ENCODE measurements around the gene LNX2.
"Not testable (repeated sequence)": the region's sequence is repeated elsewhere in the genome, so short reads cannot be mapped to it uniquely, and the experiment has no call there.

Gene LNX2

DNA sequence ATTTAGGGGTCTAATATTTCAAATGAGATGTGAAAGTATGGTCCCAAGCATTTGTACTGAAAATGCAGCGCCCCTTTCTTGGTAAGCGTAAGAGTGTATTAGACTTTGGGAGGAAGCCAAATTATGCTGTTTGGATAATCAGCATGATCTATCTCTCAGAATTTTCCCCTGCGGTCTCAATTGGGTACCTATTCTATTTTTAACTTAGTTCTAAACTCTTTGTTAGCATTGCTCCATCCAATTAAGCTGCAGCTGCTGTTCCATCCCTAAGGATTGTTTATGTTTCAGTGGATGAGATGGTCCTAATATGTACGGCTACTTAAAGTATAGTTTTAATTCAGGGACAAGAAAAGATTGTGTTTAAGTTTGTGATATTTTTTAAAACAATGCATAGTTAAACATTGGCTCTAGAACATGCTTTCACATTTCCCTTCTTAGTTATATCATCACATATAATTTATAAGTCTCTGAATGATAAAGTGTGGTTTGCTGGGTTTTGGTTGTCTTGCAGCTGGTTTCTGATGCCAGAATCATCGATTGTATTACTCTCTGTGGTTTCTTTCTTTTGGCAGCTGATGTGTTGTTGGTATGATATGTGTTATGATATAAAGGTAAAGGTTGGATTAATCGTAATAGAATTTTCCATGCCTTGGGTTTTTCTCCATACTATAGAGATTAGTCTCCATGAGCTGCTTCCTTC is 16.4 kb upstream of the LNX2 start:
- no peak for DNase-seq

DNA sequence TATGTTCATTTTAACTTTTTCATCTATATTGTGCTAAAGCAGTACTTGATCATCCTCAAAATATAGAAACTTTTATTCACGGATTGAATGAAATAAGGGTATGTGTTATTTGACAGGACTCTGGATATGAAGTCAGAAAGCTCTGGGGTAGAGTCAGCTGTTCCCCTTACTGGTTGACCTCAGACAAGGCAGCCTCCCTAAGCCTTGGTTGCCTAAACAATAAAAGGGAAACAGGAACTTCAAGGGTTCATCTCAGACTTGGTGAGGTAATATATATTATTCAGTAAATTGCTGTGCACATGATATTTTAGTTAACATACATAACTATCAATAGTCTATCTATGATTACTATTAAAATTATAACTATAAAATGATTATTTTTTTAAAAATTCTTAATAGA is 14.9 kb upstream of the LNX2 start:
- no peak for DNase-seq

DNA sequence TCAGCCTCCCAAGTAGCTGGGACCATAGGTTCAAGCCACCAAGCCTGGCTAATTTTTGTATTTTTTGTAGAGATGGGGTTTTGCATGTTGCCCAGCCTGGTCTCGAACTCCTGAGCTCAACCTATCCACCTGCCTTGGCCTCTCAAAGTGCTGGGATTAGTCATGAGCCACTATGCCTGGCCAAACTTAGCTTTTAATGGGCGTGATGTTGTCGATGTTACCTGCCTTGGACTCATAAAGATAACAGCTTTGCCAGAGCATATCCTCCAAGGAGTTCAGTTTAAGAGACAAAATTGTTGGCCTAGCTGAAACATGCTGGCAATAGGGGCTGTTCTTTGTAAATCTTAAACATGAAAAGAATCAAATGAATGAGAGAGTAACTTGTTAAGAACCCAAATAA is 14.5 kb upstream of the LNX2 start:
- DNase-seq: no peak

DNA sequence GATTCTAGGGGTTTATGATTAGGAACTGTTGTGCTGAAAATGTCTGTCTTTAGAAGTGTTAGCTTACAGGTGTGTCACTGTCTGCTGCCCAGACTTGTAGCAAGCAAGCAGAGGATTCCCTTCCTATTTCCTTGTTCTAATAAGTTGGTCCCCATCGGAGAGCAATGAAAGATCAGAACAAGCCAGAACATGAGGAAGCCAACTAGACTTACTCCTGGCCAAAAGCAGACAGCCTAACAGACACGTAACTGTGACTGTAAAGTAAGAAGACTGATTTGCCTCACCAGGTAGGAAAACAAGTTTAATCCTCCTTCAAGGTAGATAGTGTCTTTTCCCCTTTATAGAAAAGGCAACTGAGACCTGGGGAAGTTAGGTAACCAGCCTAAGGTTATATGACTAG is 13.9 kb upstream of the LNX2 start:
- DNase-seq: peak in 1 of 2 experiments; percentile 15

DNA sequence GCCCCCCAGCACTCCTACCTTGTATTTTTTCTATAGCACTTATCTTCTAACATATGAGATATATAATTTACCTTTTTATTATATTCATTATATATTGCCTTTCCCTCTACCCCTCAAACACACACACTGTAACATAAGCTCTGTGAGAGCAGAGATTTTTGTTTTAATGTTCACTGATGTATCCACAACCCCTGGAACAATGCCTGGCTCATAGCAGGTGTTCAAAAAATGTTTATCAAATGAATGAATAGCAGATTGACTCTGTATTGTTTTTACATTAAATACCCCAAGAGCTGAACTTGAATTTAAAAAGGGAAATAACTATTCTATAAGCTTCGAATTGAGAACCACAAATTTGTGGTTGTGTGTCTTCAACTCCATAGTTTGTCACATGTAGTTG is 12.3 kb upstream of the LNX2 start:
- no peak for DNase-seq

DNA sequence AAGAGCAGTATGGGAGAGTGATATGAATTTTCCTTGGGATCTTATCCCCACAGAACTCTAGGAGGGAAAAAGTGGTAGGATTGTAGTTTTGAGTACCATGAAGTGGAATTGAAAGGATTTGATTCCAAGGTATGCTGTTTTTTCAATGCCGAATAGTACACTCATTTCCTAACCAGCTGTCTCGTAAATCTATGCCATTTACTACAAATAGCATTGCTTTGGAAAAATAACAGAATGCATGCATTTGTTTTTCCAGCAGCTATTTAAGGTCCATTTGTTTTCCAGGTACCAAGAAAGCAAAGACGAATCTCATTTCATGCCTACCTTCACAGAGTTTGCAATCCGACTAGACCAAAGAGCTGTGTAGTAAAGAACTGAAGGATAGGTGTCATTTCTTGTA is 11.9 kb upstream of the LNX2 start:
- no peak for DNase-seq

DNA sequence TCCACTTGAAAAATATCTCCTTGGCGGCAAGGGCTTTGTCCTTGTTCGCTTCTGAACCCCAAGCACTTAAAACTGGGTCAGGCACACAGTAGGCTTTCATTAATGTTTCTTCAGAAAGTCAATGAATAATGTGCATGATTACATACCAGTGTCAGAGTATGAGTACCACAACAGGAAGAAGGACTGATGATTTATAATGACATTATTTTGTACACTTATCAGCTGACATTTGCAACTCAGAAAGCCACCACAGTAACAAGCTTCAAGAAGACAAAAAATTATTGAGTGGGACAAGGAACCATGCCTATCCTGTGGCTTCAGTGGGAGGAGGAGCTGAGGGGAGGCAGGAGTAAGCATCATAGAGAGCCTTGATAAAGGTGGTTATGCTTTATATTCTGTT is 11.3 kb upstream of the LNX2 start:
- no peak for DNase-seq

DNA sequence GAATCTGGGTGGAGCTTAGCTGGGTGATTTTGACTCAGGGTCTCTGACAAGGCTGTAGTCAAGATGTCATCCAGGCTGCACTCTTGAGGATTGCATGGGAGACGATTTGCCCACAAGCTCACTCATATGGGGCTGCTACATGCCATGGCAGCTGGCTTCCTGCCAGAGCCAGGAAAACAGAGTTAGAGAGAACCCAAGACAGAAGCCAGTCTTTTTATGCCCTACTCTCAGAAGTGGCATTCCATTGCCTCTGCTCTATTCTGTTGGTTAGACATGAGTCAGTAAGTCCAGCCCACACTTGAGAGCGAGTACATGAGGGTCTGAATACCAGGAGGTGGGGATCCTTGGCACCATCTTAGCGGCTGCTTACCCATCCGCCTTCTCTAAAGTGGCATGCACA is 10.8 kb upstream of the LNX2 start:
- DNase-seq: peak in 1 of 2 experiments; percentile 62

DNA sequence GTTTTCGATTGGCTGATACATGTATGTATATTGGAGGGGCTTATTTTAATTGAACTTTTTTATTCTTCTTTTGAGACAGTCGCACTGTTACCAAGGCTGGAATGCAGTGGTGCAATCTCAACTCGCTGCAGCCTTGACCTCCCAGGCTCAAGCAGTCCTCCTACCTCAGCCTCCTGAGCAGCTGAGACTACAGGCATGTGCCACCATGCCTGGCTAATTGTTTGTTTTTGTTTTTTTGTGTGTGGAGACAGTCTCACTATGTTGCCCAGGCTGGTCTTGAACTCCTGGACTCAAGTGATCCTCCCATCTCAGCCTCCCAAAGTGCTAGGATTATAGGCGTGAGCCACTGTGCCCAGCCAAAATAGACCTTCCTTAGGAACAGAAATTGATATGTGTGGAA is 8.4 kb upstream of the LNX2 start:
- DNase-seq: not testable (repeated sequence)

DNA sequence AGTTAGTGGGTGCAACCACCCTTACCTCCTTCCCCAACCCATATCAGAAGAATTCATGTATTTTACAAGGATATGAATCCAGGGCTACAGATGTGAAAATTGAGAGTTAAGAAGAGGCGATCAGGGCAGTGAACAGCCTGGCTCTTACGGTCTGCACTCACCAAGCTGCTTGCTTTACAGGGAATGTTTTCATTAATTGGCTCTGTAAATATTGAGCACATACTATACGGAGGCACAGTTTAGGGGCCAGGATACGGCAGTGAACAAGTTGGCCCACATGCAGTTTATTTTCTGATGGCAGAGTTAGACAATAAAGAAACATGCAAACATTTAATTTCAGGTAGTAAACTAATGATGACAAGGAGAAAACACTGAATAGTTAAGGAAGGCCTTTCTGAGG is 7.8 kb upstream of the LNX2 start:
- no peak for DNase-seq

DNA sequence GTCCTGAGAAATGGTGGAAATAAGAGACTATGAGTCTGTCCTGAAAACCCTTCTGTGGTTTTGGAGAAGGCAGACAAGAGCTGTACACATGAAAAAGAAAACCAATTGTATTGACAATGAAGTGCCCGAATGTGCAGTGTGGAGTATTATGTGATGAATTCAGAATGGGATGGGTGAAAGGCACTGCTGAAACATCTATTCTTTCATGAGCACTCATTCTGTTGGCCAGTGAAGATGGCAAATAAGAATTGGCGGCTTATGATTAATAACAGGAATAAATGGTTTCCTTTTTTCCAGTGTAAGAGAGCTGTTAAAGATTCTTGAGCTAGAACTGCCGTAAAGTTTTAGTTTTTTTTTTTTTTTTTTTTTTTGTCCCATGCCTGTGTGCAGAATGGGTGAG is 7.1 kb upstream of the LNX2 start:
- no peak for DNase-seq

DNA sequence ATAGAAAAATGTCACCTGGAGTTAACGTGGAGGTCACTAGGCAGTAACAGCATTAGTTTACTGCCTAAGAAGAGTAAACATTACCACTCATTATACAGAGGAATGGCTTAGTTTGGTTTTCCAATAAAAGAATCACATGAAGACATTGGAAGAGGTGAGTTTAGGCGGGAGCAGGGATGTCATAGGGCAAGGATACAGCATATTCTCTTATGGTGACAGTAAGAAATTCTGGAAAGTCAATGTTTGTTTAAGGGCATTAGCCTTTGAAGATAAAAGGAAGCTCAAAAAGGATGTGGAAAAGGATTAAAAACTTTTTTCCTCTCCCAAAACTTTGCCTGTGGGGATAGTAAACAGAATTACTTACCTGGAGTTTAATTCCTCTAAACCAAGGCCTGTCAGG is 5.5 kb upstream of the LNX2 start:
- no peak for DNase-seq

DNA sequence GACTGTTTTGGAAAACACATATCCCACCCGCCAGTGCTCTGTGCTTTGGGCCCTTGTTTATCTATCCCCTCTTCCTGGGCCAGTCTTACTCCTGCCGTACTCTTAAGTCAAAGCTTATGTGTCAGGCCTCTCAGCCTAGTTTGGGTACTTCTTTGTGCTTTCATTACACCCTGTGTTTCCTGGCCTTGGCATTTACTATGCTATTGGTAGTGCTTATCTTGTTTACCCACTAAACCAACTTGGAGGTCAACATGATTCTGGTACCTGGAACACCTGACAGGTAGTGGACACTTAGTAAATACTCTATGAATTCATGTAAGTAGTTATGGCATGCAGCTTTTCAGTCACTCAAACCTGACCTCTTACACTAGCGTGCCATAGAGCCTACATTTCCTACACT is 3.7 kb upstream of the LNX2 start:
- DNase-seq: no peak

DNA sequence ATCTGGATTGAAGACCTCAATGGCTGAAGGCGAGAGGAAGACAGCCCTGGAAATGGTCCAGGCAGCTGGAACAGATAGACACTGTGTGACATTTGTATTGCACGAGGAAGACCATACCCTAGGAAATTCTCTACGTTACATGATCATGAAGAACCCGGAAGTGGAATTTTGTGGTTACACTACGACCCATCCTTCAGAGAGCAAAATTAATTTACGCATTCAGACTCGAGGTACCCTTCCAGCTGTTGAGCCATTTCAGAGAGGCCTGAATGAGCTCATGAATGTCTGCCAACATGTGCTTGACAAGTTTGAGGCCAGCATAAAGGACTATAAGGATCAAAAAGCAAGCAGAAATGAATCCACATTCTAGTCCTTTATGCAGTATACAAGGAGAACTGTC is 2.6 kb upstream of the LNX2 start:
- DNase-seq: no peak

DNA sequence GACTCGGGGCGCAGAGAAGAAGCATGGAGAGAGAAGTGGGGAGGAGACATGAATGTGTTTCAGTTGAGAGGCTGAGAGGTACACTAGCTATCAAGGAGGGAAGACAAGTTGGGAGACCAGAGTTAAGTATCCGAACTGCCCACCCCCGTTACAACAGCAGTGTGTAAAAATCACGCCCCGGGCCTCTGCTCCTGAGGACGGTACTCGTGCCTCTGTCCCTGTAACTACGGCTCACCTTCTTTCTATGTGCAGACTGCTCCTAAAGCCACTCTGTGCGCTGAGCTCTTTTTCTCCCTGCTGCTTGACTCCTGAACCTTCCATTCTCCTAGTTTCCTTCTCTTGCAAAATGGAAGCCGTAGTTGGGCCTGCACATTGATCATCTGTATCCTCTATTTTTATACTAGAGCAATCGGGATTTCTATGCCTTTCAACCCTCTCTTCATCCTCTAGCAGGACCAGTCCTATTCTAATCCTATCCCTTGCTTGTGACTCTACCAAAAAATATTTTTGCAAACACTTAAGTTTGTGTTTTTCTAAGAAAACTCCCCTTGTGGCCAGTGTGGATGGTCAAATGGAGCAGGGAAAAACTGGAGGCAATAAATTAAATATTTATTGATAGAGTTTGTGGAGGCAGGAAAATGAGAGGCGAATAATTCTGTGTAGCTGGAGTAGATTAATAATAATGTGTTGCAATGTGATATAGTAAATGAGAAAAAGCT is 1.9 kb upstream of the LNX2 start:
- no peak for DNase-seq

DNA sequence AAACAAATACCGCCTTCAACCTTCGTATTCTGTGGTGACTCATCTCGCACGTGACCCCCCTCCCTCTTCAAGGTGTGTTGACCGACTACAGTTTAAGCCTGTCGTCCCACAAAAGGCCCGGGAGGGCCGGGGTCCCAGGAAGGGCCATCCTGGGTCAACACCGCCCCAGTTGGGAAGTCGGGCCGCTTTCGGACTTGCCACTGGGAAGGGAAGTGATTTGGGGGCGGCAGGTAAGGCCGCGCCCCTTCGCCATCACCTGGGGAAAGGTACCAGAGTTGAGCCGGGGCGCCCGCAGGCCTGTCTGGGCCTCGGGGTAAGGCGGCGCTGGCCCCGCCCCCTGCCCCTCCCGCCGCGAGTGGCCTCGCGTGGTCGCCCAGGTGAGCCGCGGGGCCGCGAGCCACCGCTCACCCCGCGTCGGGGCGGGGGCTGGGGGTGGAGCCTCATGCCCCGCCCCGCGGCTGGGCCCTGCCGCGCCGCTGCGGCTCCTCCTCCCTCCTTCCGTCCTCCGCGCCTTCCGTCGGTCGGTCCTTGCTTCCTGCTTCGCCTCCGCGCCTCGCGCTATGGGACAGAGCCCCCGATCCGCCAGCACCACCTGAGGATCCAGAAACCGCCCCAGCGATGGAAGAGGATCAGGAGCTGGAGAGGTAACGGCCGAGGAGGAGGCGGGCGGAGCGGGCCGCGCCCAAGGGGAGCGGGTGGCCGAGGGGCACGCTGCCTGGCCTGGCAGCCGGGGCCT is 1.2 kb upstream of the LNX2 start, which contains the start of gene POLR1D:
Gene POLR1D (plus strand): TSS at position 527 of the 736 bp plus-strand sequence. CDS start 92 bp downstream, at position 619.
- peak; percentile 58 to 82 for DNase-seq

DNA sequence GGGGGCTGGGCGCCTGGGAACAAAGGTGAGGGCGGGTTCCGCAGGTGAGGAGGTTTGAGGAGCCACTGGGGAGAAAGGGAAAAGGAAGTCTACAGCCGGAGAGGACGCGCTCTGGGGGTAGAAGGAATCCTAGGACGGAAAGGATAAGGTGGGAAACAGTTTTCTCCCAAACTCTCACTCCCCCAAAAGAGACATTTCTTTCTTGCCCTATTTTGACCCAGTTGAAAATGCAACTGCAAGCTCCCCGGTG is 712 bp upstream of the LNX2 start:
- DNase-seq: peak in 1 of 2 experiments; percentile 58

DNA sequence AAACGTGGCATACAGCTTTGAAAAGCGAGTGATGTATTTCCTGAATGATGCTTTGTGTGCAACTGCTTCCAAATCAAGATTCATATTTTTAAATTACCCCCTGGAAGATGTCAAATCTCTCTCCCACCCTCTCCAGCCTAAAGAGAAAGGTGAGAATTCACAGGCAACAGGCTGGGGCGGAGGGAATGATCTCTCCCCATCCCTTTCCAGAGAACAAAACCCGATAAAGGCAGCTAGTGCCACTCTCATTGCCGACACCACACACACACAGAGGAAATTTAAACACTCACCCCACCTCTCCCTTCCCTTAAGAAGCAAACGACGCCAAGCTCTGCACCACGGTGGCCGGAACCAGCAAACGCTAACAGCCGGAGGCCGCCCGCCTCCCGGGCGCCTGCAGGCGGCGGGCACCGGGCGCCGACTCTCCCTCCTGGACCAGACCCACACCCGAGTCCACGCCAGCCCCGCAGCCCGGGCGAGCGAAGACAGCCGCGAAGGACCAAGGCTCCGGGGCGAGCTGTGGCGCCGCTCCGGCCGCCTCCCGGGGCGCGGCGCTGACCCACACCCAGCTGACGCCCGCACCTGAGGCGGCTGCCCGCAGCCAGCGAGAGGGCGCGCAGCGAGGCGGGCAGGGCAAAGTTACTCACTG is 477 bp downstream of the LNX2 start:
- peak in 1 of 2 experiments; percentile 19 for DNase-seq

DNA sequence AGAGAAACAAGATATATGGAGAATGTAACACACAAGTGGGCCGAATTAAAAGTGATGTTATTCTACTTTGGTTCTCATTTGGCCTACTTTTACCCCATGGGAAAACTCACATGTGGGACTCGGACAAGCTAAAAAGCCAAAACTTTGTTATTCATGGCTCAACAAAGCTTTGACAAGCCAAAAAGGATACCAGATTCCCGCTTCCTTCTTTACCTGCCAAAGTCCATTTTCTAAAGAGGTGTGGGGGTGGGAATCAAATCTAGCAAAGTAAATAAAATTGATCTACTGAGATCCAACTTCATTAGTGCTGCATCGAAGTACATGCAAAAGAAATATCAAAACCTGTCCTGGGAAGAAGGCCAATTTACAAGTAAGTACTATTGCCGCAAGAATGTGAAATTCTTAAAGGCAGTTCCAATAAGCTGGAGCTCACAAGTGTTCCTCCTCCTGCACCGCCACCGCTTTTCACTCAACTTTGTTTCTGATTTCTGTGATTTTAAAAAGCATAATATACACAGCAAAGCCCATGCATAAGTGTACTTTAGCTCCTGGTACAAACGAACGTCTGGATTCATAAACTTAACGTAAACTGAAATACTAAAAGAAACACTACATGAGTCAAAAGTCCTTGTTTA is 1.1 kb downstream of the LNX2 start:
- peak in 1 of 2 experiments; percentile 16 for DNase-seq

DNA sequence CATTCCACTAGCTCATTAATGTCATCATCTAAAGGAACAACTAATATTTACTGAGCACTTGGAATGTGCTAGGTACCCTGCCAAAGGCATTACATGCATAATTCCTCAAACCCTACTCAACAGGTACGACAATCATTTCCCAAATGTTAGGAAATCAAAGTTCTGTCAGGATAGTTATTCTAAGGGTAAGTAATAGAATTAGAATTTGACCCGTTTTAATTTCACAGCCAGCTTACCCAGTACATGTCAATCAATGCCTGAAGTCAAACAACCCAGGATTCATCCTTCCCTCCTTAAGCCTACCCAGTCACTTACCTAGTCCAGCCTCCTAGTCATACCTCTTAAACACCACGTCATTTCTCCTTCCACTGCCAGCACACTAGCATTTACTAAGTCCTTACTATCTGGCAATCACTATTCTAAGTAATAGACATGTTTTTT is 2.4 kb downstream of the LNX2 start:
- DNase-seq: no peak

DNA sequence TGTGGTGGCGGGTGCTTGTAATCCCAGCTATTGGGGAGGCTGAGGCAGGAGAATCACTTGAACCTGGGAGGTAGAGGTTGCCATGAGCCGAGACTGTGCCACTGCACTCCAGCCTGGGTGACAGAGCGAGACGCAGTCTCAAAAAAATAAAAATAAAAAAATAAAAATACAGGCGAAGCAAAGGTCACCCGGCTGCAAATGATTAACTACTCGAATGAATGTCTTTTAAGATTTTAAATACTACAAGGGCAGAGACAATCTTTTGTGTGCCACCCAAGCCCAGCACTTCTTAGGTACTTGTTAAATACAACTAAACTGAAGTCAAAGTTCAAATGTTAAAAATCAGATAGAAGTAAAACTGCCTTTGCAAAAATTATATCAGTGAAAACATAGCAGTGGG is 6.7 kb downstream of the LNX2 start:
- DNase-seq: no peak

DNA sequence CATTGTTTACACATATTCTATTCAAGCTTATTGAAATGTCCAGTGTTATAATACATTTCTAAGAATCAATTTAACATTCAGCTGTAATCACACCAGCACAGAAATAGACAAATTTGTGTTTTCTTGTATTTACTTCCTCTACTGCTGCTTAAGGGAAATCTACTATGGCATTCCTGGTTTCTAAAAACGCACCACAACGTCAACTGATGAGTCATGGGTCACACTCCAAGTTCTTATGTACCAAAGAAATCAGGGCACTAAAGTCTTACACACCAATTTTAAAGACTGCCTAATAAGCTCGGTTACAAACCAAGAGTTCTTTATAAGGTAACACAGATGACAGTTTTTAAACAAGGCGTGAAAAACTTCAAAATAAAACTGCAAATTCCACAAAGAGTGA is 13.2 kb downstream of the LNX2 start:
- no peak for DNase-seq

DNA sequence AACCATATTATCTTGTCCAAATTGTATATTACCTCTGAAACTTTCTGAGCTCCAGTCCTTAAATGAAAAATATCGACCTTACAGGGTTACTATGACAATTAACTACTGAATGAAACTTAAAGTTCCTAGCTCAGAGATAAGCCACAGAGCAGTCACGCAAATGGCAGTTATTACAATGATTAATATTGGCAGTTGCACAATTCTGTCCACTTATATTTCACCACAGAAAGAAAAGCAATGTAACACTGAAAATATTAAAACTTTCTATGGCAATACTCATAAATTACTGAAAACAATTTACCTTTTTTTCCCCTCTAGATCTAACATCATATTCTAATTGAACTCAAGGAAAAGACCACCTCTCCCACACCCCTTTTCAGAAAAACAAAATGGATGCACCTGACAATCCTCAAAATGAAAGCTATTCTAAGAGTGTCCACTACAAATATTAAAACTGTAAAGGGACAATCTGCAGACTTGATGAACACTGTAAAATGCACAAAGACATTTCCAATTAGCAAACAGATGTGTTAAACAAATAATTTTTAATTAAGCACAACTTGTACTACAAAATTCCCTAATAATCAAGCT is 14.6 kb downstream of the LNX2 start:
- no peak for DNase-seq
